Loucy (cell line): ENCODE measurements around the gene BUB1B.

Experiments
- H2AFZ ChIP-seq: fragments of 200-600 bp; sonication (generic); 2 replicates; pipeline ENCODE4 v1.6.0; 2016; ENCODE audit warnings: antibody characterized with exemption, mild to moderate bottlenecking, low read length, moderate library complexity
- H3F3A ChIP-seq: fragments of 200-600 bp; 2 replicates; pipeline ENCODE4 v1.6.0; 2016; ENCODE audit warnings: antibody characterized with exemption, low read depth, mild to moderate bottlenecking
- H3K27me3 ChIP-seq: fragments of 200-600 bp; sonication (generic); 2 replicates; pipeline ENCODE4 v1.6.1; 2014; ENCODE audit warnings: low read length, mild to moderate bottlenecking; ENCODE audit not compliant: insufficient read depth, poor library complexity, severe bottlenecking
- H3K36me3 ChIP-seq: fragments of 200-600 bp; sonication (generic); 2 replicates; pipeline ENCODE4 v1.6.1; 2016; ENCODE audit warnings: low read length; ENCODE audit not compliant: insufficient read depth
- H3K4me1 ChIP-seq: fragments of 200-600 bp; sonication (generic); 2 replicates; pipeline ENCODE4 v1.5.1; 2014; ENCODE audit warnings: low read length, mild to moderate bottlenecking; ENCODE audit not compliant: insufficient read depth, poor library complexity, severe bottlenecking
- H3K4me2 ChIP-seq: fragments of 200-600 bp; sonication (generic); 2 replicates; pipeline ENCODE4 v1.6.0; 2014; ENCODE audit warnings: antibody characterized with exemption, low read length, low read depth, mild to moderate bottlenecking; ENCODE audit not compliant: poor library complexity, severe bottlenecking
- H3K4me3 ChIP-seq: fragments of 200-600 bp; sonication (generic); 2 replicates; pipeline ENCODE4 v1.5.1; 2014; ENCODE audit warnings: low read length, mild to moderate bottlenecking, mixed read lengths; ENCODE audit not compliant: poor library complexity, severe bottlenecking
- H3K79me2 ChIP-seq: fragments of 200-600 bp; sonication (generic); 2 replicates; pipeline ENCODE4 v1.6.1; 2014; ENCODE audit warnings: low read length; ENCODE audit not compliant: insufficient read depth
- H3K9ac ChIP-seq: fragments of 200-600 bp; sonication (generic); 2 replicates; pipeline ENCODE4 v1.6.0; 2014; ENCODE audit warnings: mild to moderate bottlenecking, low read depth, low read length, moderate library complexity; ENCODE audit not compliant: poor library complexity, severe bottlenecking
- H3K9me2 ChIP-seq: fragments of 200-600 bp; sonication (generic); replicated peaks from 2 replicates; pipeline ENCODE4 v1.6.1; 2016; ENCODE audit warnings: low read depth, low read length, mixed read lengths
- H3K9me3 ChIP-seq: fragments of 200-600 bp; sonication (generic); 2 replicates; pipeline ENCODE4 v1.6.1; 2014; ENCODE audit warnings: mild to moderate bottlenecking, antibody characterized with exemption, low read length, low read depth; ENCODE audit not compliant: insufficient read depth
- H4K20me1 ChIP-seq: fragments of 200-600 bp; sonication (generic); 2 replicates; pipeline ENCODE4 v1.6.0; 2014; ENCODE audit warnings: antibody characterized with exemption, low read length, mild to moderate bottlenecking; ENCODE audit not compliant: insufficient read depth, poor library complexity, severe bottlenecking
- EZH2phosphoT487 ChIP-seq: fragments of 200-600 bp; IDR thresholded peaks from 2 replicates; pipeline ENCODE4 v1.6.1; 2018; ENCODE audit warnings: antibody characterized with exemption, mild to moderate bottlenecking, moderate library complexity, borderline replicate concordance
- TF ChIP-seq, protein P1 (sequence below): fragments of 200-600 bp; sonication (generic); conservative IDR thresholded peaks from 2 replicates; pipeline ENCODE4 v1.5.1; 2014; ENCODE audit warnings: mild to moderate bottlenecking, antibody characterized with exemption, low read length

BUB1B gene

DNA sequence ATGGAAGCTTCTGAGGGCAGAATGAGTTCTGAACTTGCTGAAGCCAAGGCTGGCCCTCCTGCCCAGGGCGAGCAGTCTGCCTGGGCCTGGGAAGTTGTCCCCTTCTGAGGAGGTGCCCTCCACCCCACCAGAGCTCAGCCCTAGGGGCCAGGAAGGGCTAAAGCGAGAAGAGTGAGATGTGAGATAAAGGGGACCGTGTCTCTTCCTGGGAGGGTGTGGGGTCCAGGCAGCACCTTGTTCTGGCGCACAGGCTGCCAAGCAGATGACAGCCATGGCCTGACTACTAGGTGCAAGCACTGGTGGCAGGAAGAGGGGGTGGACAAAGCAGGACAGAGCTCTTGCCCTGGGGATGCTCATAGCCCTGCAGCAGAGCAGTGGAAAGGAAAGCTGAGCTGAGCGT is 81.7 kb downstream of the BUB1B start:
- no peak overlapping the region for H2AFZ ChIP-seq
- H3K27me3 ChIP-seq, result no peaks in the 10 kb centered on the region

GRCh38 chr15:40243126-40243810 is 82.4 kb downstream of the BUB1B start:
- H4K20me1 ChIP-seq, result no peaks in the 10 kb centered on the region
- H3K27me3 ChIP-seq, result no peaks in the 10 kb centered on the region
- TF ChIP-seq EZH2phosphoT487, result no peak
- TF ChIP-seq, protein P1, sequence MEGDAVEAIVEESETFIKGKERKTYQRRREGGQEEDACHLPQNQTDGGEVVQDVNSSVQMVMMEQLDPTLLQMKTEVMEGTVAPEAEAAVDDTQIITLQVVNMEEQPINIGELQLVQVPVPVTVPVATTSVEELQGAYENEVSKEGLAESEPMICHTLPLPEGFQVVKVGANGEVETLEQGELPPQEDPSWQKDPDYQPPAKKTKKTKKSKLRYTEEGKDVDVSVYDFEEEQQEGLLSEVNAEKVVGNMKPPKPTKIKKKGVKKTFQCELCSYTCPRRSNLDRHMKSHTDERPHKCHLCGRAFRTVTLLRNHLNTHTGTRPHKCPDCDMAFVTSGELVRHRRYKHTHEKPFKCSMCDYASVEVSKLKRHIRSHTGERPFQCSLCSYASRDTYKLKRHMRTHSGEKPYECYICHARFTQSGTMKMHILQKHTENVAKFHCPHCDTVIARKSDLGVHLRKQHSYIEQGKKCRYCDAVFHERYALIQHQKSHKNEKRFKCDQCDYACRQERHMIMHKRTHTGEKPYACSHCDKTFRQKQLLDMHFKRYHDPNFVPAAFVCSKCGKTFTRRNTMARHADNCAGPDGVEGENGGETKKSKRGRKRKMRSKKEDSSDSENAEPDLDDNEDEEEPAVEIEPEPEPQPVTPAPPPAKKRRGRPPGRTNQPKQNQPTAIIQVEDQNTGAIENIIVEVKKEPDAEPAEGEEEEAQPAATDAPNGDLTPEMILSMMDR, result no peak
- no peaks in the 10 kb centered on the region for H3K36me3 ChIP-seq
- H3K9ac ChIP-seq, result no peak overlapping the region
- H3K4me2 ChIP-seq, result no peak overlapping the region
- H2AFZ ChIP-seq, result no peak overlapping the region
- no peak overlapping the region for H3K4me3 ChIP-seq
- no peaks in the 10 kb centered on the region for H3K4me1 ChIP-seq
- H3K79me2 ChIP-seq, result no peaks in the 10 kb centered on the region
- H3K9me2 ChIP-seq, result no peaks in the 10 kb centered on the region
- no peaks in the 10 kb centered on the region for H3F3A ChIP-seq
- no peaks in the 10 kb centered on the region for H3K9me3 ChIP-seq

More for the DNA sequence above, 81.7 kb downstream of the BUB1B start:
- TF ChIP-seq, protein P1, result no peak
- TF ChIP-seq EZH2phosphoT487, result no peak
- Histone ChIP-seq H3K4me2 (no peak overlapping the region), H3K9me2 (no peaks in the 10 kb centered on the region), H3K9ac (no peak overlapping the region), H3K9me3 (no peaks in the 10 kb centered on the region), H3K79me2 (no peaks in the 10 kb centered on the region), H3K4me3 (no peak overlapping the region), H4K20me1 (no peaks in the 10 kb centered on the region), H3F3A (no peaks in the 10 kb centered on the region), H3K36me3 (no peaks in the 10 kb centered on the region), H3K4me1 (no peaks in the 10 kb centered on the region)

- no peaks in the 10 kb centered on the region for H3K4me1 ChIP-seq
- no peaks in the 10 kb centered on the region for H3K36me3 ChIP-seq
- no peak overlapping the region for H2AFZ ChIP-seq
- H3K27me3 ChIP-seq, result no peaks in the 10 kb centered on the region
- H4K20me1 ChIP-seq, result no peaks in the 10 kb centered on the region
- no peaks in the 10 kb centered on the region for H3F3A ChIP-seq
- H3K9me2 ChIP-seq, result no peaks in the 10 kb centered on the region
- TF ChIP-seq EZH2phosphoT487, result no peak
- TF ChIP-seq, protein P1, result no peak
- no peaks in the 10 kb centered on the region for H3K79me2 ChIP-seq
- H3K4me3 ChIP-seq, result no peak overlapping the region
- no peaks in the 10 kb centered on the region for H3K9me3 ChIP-seq
- no peak overlapping the region for H3K9ac ChIP-seq
- no peak overlapping the region for H3K4me2 ChIP-seq
These were observed 84.2 kb downstream of the BUB1B start for GRCh38 chr15:40244961-40245523.
